HCT116 (cell line): Measurements from ENCODE around the gene SLC4A5. TPM values are rescaled to one million over a fixed set of nuclear protein-coding genes. Genes with fewer than 3 reads are reported as not detected.

Experiments
- ATAC-seq: fragments of 200-7000 bp; cut with Tn5 transposase; 2 replicates; pipeline ENCODE4 v1.9.1; 2020; ENCODE audit warnings: mild to moderate bottlenecking, moderate library complexity
- BruUV-seq: library from RNA; stranded (reverse); fragments of 400-500 nt; replicated peaks from 2 replicates; lab custom pipeline; 2021; lab: Mats Ljungman, UMichigan
- CTCF ChIA-PET: fragments of 300-600 bp; sonication (Branson Sonifier 250); formaldehyde crosslinking; loops from one replicate; lab custom pipeline; 2021; ENCODE audit warnings: antibody characterized with exemption; lab: Charles Lee
- POLR2A ChIA-PET: fragments of 300-600, 350-600 bp; sonication (Branson Sonifier 250); formaldehyde crosslinking; loops from one replicate; lab custom pipeline; 2021; ENCODE audit warnings: antibody characterized with exemption; lab: Charles Lee
- RAD21 ChIA-PET, 2 experiments: fragments of 300-600 bp; sonication (Branson Sonifier 250); formaldehyde crosslinking; loops; one replicate each; lab custom pipeline; 2023; ENCODE audit warnings: low total read pairs in 2 of 2; ENCODE audit not compliant: uncharacterized antibody in 2 of 2, unreplicated experiment in 2 of 2, low non-redundant PET in 1 of 2; lab: Charles Lee
- DNase-seq: peaks from one replicate; pipeline ENCODE4 v3.0.0-alpha.2; 2010; ENCODE audit warnings: low read depth, low spot score
- H2AFZ ChIP-seq: fragments of 200-600 bp; shearing (Covaris generic), sonication (generic); 2 replicates; pipeline ENCODE4 v1.6.1; 2017; ENCODE audit warnings: low read depth, mixed run types, mixed read lengths, antibody characterized with exemption, low read length; ENCODE audit not compliant: poor library complexity, severe bottlenecking
- H3K27ac ChIP-seq: 2 replicates; pipeline ENCODE4 v1.5.1; 2012; ENCODE audit warnings: low read depth, low read length
- H3K27me3 ChIP-seq: fragments of 200-600 bp; sonication (generic); 2 replicates; pipeline ENCODE4 v1.6.1; 2016; ENCODE audit warnings: mixed run types, low read length, mixed read lengths; ENCODE audit not compliant: insufficient read depth
- H3K36me3 ChIP-seq, 2 experiments: fragments of 200-500 bp in 1 of 2; fragments of 200-600 bp in 1 of 2; sonication (Bioruptor generic) in 1 of 2; sonication (generic) in 1 of 2; 2 replicates each; pipeline versions ENCODE4 v1.5.1 to v1.6.1; 2014 to 2016; ENCODE audit warnings: low read length in 2 of 2, inconsistent platforms in 1 of 2, mixed read lengths in 1 of 2, mixed run types in 1 of 2; ENCODE audit not compliant: insufficient read depth in 2 of 2, control insufficient read depth in 1 of 2
- H3K4me1 ChIP-seq, 2 experiments: fragments of 200-600 bp in 1 of 2; sonication (generic) in 1 of 2; 2 replicates each; pipeline versions ENCODE4 v1.5.1 to v1.6.1; 2012 to 2017; ENCODE audit warnings: low read length in 2 of 2, inconsistent platforms in 1 of 2, mild to moderate bottlenecking in 1 of 2, mixed read lengths in 1 of 2, mixed run types in 1 of 2, moderate library complexity in 1 of 2; ENCODE audit not compliant: insufficient read depth in 2 of 2, control insufficient read depth in 1 of 2
- H3K4me2 ChIP-seq: fragments of 200-600 bp; sonication (generic); 2 replicates; pipeline ENCODE4 v1.6.1; 2017; ENCODE audit warnings: mixed run types, low read length, mixed read lengths
- H3K4me3 ChIP-seq, 2 experiments: fragments of 200-600 bp in 1 of 2; sonication (generic) in 1 of 2; replicated peaks in 1 of 2; 2 replicates each; pipeline ENCODE4 v1.5.1; 2011 to 2016; ENCODE audit warnings: low read length in 2 of 2, control low read depth in 1 of 2, low read depth in 1 of 2, mild to moderate bottlenecking in 1 of 2, mixed read lengths in 1 of 2, mixed run types in 1 of 2
- H3K79me2 ChIP-seq: fragments of 200-600 bp; sonication (generic); 2 replicates; pipeline ENCODE4 v1.6.1; 2017; ENCODE audit warnings: mild to moderate bottlenecking, mixed run types, low read length, moderate library complexity, mixed read lengths; ENCODE audit not compliant: insufficient read depth
- H3K9ac ChIP-seq: fragments of 200-600 bp; sonication (generic); 2 replicates; pipeline ENCODE4 v1.6.1; 2016; ENCODE audit warnings: low read length, mixed read lengths
- H3K9me2 ChIP-seq: fragments of 200-600 bp; sonication (generic), shearing (Covaris generic); 2 replicates; pipeline ENCODE4 v1.6.1; 2017; ENCODE audit warnings: mixed run types, mild to moderate bottlenecking, moderate library complexity; ENCODE audit not compliant: insufficient read depth
- H3K9me3 ChIP-seq, 2 experiments: fragments of 200-500 bp in 1 of 2; fragments of 200-600 bp in 1 of 2; sonication (Bioruptor generic) in 1 of 2; sonication (generic) in 1 of 2; 2 replicates each; pipeline ENCODE4 v1.6.1; 2014 to 2017; ENCODE audit warnings: low read length in 2 of 2, mixed read lengths in 2 of 2, inconsistent platforms in 1 of 2, low read depth in 1 of 2, mild to moderate bottlenecking in 1 of 2, mixed run types in 1 of 2, moderate library complexity in 1 of 2; ENCODE audit not compliant: control insufficient read depth in 1 of 2, insufficient read depth in 1 of 2
- H4K20me1 ChIP-seq: fragments of 200-600 bp; sonication (generic), shearing (Covaris generic); 2 replicates; pipeline ENCODE4 v1.6.1; 2017; ENCODE audit warnings: mixed run types, mild to moderate bottlenecking, moderate library complexity; ENCODE audit not compliant: insufficient read depth
- CBX3 ChIP-seq: IDR thresholded peaks from 2 replicates; pipeline ENCODE4 v1.6.1; 2012; ENCODE audit warnings: low read depth
- CEBPB ChIP-seq: IDR thresholded peaks from 2 replicates; pipeline ENCODE4 v1.6.1; 2012; ENCODE audit warnings: low read depth
- EGR1 ChIP-seq: IDR thresholded peaks from 2 replicates; pipeline ENCODE4 v1.6.1; 2012; ENCODE audit warnings: low read depth
- ELF1 ChIP-seq: IDR thresholded peaks from 2 replicates; pipeline ENCODE4 v1.6.1; 2012; ENCODE audit warnings: low read depth, borderline replicate concordance
- EZH2phosphoT487 ChIP-seq: fragments of 200-600 bp; IDR thresholded peaks from 2 replicates; pipeline ENCODE4 v1.6.1; 2018; ENCODE audit warnings: antibody characterized with exemption, borderline replicate concordance
- POLR2A ChIP-seq: IDR thresholded peaks from 2 replicates; pipeline ENCODE4 v1.7.0; 2011; ENCODE audit warnings: borderline replicate concordance; ENCODE audit not compliant: insufficient read depth, insufficient read length; ENCODE audit errors: extremely low read depth
- POLR2AphosphoS5 ChIP-seq: IDR thresholded peaks from 2 replicates; pipeline ENCODE4 v1.6.1; 2011; ENCODE audit warnings: mild to moderate bottlenecking, low read depth, low read length, moderate library complexity
- RAD21 ChIP-seq: IDR thresholded peaks from 2 replicates; pipeline ENCODE4 v1.6.1; 2012; ENCODE audit warnings: low read depth, mild to moderate bottlenecking
- SIN3A ChIP-seq: IDR thresholded peaks from 2 replicates; pipeline ENCODE4 v1.6.1; 2012; ENCODE audit warnings: low read depth
- SRF ChIP-seq: IDR thresholded peaks from 2 replicates; pipeline ENCODE4 v1.6.1; 2012; ENCODE audit warnings: low read depth
- TCF7L2 ChIP-seq: IDR thresholded peaks from 2 replicates; pipeline ENCODE4 v1.7.0; 2011; ENCODE audit warnings: borderline replicate concordance, inconsistent platforms; ENCODE audit not compliant: insufficient read depth, insufficient read length; ENCODE audit errors: extremely low read depth
- ZBTB33 ChIP-seq: IDR thresholded peaks from 2 replicates; pipeline ENCODE4 v1.6.1; 2011; ENCODE audit warnings: mild to moderate bottlenecking, low read length, moderate library complexity; ENCODE audit not compliant: insufficient replicate concordance; ENCODE audit errors: extremely low read depth
- ZFX ChIP-seq: fragments of 450-650 bp; IDR thresholded peaks from 2 replicates; pipeline ENCODE4 v1.6.1; 2017
- intact Hi-C: fragments of 100-400 bp; cut with micrococcal nuclease; formaldehyde crosslinking; loops from 2 replicates; pipeline ENCODE4 v1.10.0; 2022
- total RNA-seq: library from RNA; stranded (reverse); gene quantifications from one replicate; pipeline ENCODE4 v1.2.1, GENCODE V29; 2021; ENCODE audit not compliant: unreplicated experiment
- TF ChIP-seq, protein P1 (sequence below): IDR thresholded peaks from 2 replicates; pipeline ENCODE4 v1.6.1; 2012
- TF ChIP-seq, protein P2 (sequence below): IDR thresholded peaks from 2 replicates; pipeline ENCODE4 v1.6.1; 2012; ENCODE audit warnings: low read depth

The SLC4A5 gene
- total RNA-seq, 1 experiment from 2014 or later, result 0.91 TPM

GRCh38 chr2:74387346-74387745, 44.1 kb upstream of the SLC4A5 start:
- ATAC-seq (no peak), DNase-seq (no peak)
- Histone ChIP-seq H3K4me3 (no peak overlapping the region), H3K27me3 (no peaks in the 10 kb centered on the region), H3K9me3 (no peaks in the 10 kb centered on the region), H2AFZ (no peak overlapping the region), H3K9me2 (no peaks in the 10 kb centered on the region), H3K4me1 (peaks cover 5 to 14% of the 10 kb centered on the region in 2 experiments; a peak in 3 of 4 replicates), H3K79me2 (peaks cover 58% of the 10 kb centered on the region), H3K9ac (no peak overlapping the region), H4K20me1 (no peaks in the 10 kb centered on the region), H3K27ac (no peak overlapping the region), H3K36me3 (no peaks in the 10 kb centered on the region), H3K4me2 (no peak overlapping the region)
- intact Hi-C loops, result no loop called here
- ChIA-PET RAD21 (no interaction called here), CTCF (no interaction called here), POLR2A (no interaction called here)
- TF ChIP-seq POLR2AphosphoS5 (no peak), POLR2A (no peak), CEBPB (no peak), TCF7L2 (no peak), ZFX (no peak)
- TF ChIP-seq, protein P1, sequence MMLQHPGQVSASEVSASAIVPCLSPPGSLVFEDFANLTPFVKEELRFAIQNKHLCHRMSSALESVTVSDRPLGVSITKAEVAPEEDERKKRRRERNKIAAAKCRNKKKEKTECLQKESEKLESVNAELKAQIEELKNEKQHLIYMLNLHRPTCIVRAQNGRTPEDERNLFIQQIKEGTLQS, result no peak
- BruUV-seq, result no TSS peak

- Histone ChIP-seq H3K4me2 (no peak overlapping the region), H3K9ac (no peak overlapping the region), H3K4me1 (peaks cover 2 to 6% of the 10 kb centered on the region in 2 experiments; a peak in 3 of 4 replicates), H3K27ac (no peak overlapping the region), H3K27me3 (no peaks in the 10 kb centered on the region), H3K4me3 (no peak overlapping the region), H3K9me3 (no peaks in the 10 kb centered on the region), H3K79me2 (peaks cover 65% of the 10 kb centered on the region), H3K36me3 (no peaks in the 10 kb centered on the region), H3K9me2 (no peaks in the 10 kb centered on the region), H4K20me1 (no peaks in the 10 kb centered on the region), H2AFZ (no peak overlapping the region)
- BruUV-seq, result no TSS peak
- TF ChIP-seq SRF, result no peak
- TF ChIP-seq EGR1, result no peak
- TF ChIP-seq SIN3A, result no peak
- TF ChIP-seq CBX3, result no peak
- TF ChIP-seq ZFX, result no peak
- no peak for TF ChIP-seq POLR2AphosphoS5
- no peak for TF ChIP-seq EZH2phosphoT487
- no peak for TF ChIP-seq POLR2A
- TF ChIP-seq ELF1, result no peak
- TF ChIP-seq ZBTB33, result no peak
- TF ChIP-seq RAD21, result no peak
- TF ChIP-seq, protein P2, sequence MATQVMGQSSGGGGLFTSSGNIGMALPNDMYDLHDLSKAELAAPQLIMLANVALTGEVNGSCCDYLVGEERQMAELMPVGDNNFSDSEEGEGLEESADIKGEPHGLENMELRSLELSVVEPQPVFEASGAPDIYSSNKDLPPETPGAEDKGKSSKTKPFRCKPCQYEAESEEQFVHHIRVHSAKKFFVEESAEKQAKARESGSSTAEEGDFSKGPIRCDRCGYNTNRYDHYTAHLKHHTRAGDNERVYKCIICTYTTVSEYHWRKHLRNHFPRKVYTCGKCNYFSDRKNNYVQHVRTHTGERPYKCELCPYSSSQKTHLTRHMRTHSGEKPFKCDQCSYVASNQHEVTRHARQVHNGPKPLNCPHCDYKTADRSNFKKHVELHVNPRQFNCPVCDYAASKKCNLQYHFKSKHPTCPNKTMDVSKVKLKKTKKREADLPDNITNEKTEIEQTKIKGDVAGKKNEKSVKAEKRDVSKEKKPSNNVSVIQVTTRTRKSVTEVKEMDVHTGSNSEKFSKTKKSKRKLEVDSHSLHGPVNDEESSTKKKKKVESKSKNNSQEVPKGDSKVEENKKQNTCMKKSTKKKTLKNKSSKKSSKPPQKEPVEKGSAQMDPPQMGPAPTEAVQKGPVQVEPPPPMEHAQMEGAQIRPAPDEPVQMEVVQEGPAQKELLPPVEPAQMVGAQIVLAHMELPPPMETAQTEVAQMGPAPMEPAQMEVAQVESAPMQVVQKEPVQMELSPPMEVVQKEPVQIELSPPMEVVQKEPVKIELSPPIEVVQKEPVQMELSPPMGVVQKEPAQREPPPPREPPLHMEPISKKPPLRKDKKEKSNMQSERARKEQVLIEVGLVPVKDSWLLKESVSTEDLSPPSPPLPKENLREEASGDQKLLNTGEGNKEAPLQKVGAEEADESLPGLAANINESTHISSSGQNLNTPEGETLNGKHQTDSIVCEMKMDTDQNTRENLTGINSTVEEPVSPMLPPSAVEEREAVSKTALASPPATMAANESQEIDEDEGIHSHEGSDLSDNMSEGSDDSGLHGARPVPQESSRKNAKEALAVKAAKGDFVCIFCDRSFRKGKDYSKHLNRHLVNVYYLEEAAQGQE, result no peak
- POLR2A ChIA-PET, result no interaction called here
- RAD21 ChIA-PET, result no interaction called here
- ATAC-seq, result no peak
- intact Hi-C loops, result no loop called here
- no peak for DNase-seq
- CTCF ChIA-PET, result no interaction called here
Measured at GRCh38 chr2:74385396-74385795, 42.2 kb upstream of the SLC4A5 start.
